Activated naive CD4-positive, alpha-beta T cell treated with anti-CD3 and anti-CD28 coated beads, Interleukin-2, amount 50 U/mL, for 72 hours (primary cell): Measurements from ENCODE around the gene AQP12A. TPM values are rescaled to one million over a fixed set of nuclear protein-coding genes. Genes with fewer than 3 reads are reported as not detected.

Source experiments
- ATAC-seq, 2 donors: fragments of 150-1000 bp; cut with Tn5 transposase; 2 replicates each; pipeline ENCODE4 v1.10.0; 2021; ENCODE audit warnings: mild to moderate bottlenecking in 2 of 2, moderate library complexity in 2 of 2
- DNase-seq, 2 donors: peaks; one replicate each; pipeline ENCODE4 v3.0.0; 2021 to 2022; ENCODE audit warnings: low spot score in 2 of 2
- H3K27ac Mint-ChIP-seq, 2 donors: one replicate each; pipeline ENCODE4 v1.8.0; 2022; ENCODE audit warnings: mild to moderate bottlenecking in 2 of 2, mixed read lengths in 2 of 2
- H3K36me3 Mint-ChIP-seq, 2 donors: one replicate each; pipeline ENCODE4 v1.8.0; 2022; ENCODE audit warnings: mixed read lengths in 2 of 2
- H3K9me3 Mint-ChIP-seq, 2 donors: one replicate each; pipeline ENCODE4 v1.8.0; 2022; ENCODE audit warnings: mixed read lengths in 2 of 2
- total RNA-seq, 2 donors: library from RNA; stranded (reverse); gene quantifications; one replicate each; pipeline ENCODE4 v1.2.3, GENCODE V29; 2022

AQP12A gene
- total RNA-seq, 2 donors from 2014 or later: not detected

GRCh38 chr2:240712121-240712520 is 20.5 kb downstream of the AQP12A start:
- Mint-ChIP-seq H3K9me3 (no peaks in the 10 kb centered on the region), H3K36me3 (no peaks in the 10 kb centered on the region), H3K27ac (no peak overlapping the region)
- DNase-seq (no peak), ATAC-seq (no peak)

GRCh38 chr2:240713071-240713927 is 21.6 kb downstream of the AQP12A start:
- DNase-seq (no peak), ATAC-seq (no peak)
- Mint-ChIP-seq H3K27ac (peak overlapping the region in 1 of 2 donors; percentile 5), H3K36me3 (no peaks in the 10 kb centered on the region), H3K9me3 (no peaks in the 10 kb centered on the region)

GRCh38 chr2:240713928-240714746 is 22.5 kb downstream of the AQP12A start:
- DNase-seq (no peak), ATAC-seq (no peak)
- no peaks in the 10 kb centered on the region for H3K36me3 Mint-ChIP-seq
- no peaks in the 10 kb centered on the region for H3K9me3 Mint-ChIP-seq
- no peak overlapping the region for H3K27ac Mint-ChIP-seq

- H3K9me3 Mint-ChIP-seq: no peaks in the 10 kb centered on the region
- H3K36me3 Mint-ChIP-seq: no peaks in the 10 kb centered on the region
- ATAC-seq: no peak
These were observed 23.4 kb downstream of the AQP12A start for GRCh38 chr2:240714747-240715725.

GRCh38 chr2:240716130-240716798 is 24.6 kb downstream of the AQP12A start:
- Mint-ChIP-seq H3K9me3 (no peaks in the 10 kb centered on the region), H3K36me3 (no peaks in the 10 kb centered on the region), H3K27ac (peak overlapping the region in 1 of 2 donors; percentile 65)
- ATAC-seq (no peak), DNase-seq (no peak)

More at GRCh38 chr2:240714747-240715725, 23.4 kb downstream of the AQP12A start:
- no peak for DNase-seq
- H3K27ac Mint-ChIP-seq: no peak overlapping the region

GRCh38 chr2:240717181-240717641 is 25.5 kb downstream of the AQP12A start:
- Mint-ChIP-seq H3K9me3 (no peaks in the 10 kb centered on the region), H3K27ac (no peak overlapping the region), H3K36me3 (no peaks in the 10 kb centered on the region)
- DNase-seq (no peak), ATAC-seq (no peak)

GRCh38 chr2:240717681-240718581 is 26.3 kb downstream of the AQP12A start:
- Mint-ChIP-seq H3K27ac (no peak overlapping the region), H3K36me3 (no peaks in the 10 kb centered on the region), H3K9me3 (no peaks in the 10 kb centered on the region)
- ATAC-seq (no peak), DNase-seq (no peak)

- DNase-seq (no peak), ATAC-seq (no peak)
- peak overlapping the region in 1 of 2 donors; percentile 68 for H3K27ac Mint-ChIP-seq
- H3K36me3 Mint-ChIP-seq: no peaks in the 10 kb centered on the region
- H3K9me3 Mint-ChIP-seq: no peaks in the 10 kb centered on the region
These were observed 27.3 kb downstream of the AQP12A start for GRCh38 chr2:240718896-240719490.

- DNase-seq (no peak), ATAC-seq (no peak)
- H3K9me3 Mint-ChIP-seq: no peaks in the 10 kb centered on the region
- H3K36me3 Mint-ChIP-seq: no peaks in the 10 kb centered on the region
- no peak overlapping the region for H3K27ac Mint-ChIP-seq
These were observed 28.2 kb downstream of the AQP12A start for GRCh38 chr2:240719676-240720545.

GRCh38 chr2:240720686-240721595 is 29.3 kb downstream of the AQP12A start:
- H3K36me3 Mint-ChIP-seq: no peaks in the 10 kb centered on the region
- DNase-seq: no peak
- no peak overlapping the region for H3K27ac Mint-ChIP-seq
- no peaks in the 10 kb centered on the region for H3K9me3 Mint-ChIP-seq
- no peak for ATAC-seq

GRCh38 chr2:240721596-240722180 is 30.0 kb downstream of the AQP12A start:
- Mint-ChIP-seq H3K36me3 (no peaks in the 10 kb centered on the region), H3K9me3 (no peaks in the 10 kb centered on the region), H3K27ac (no peak overlapping the region)
- ATAC-seq (no peak), DNase-seq (no peak)

GRCh38 chr2:240722376-240722775 is 30.7 kb downstream of the AQP12A start:
- no peaks in the 10 kb centered on the region for H3K9me3 Mint-ChIP-seq
- H3K27ac Mint-ChIP-seq: no peak overlapping the region
- DNase-seq (no peak), ATAC-seq (no peak)
- H3K36me3 Mint-ChIP-seq: no peaks in the 10 kb centered on the region
